Measurements from ENCODE around the gene DDTL. TPM values are rescaled to one million over a fixed set of nuclear protein-coding genes. Genes with fewer than 3 reads are reported as not detected.

Gene DDTL
- total RNA-seq, 1 experiment from 2014 or later = 5.8 TPM

GRCh38 chr22:23925020-23925606, 41.6 kb upstream of the DDTL start:
- CTCF ChIA-PET = no interaction called here
- Mint-ChIP-seq H3K9me3 (peaks cover 32% of the 10 kb centered on the region), H3K4me3 (no peak overlapping the region), H3K27ac (no peak overlapping the region), H3K36me3 (peaks cover 17% of the 10 kb centered on the region), H3K4me1 (no peaks in the 10 kb centered on the region), H3K27me3 (ENCODE audit: low read depth) (peaks cover 34% of the 10 kb centered on the region)
- no peak for DNase-seq (ENCODE audit: low spot score)
- POLR2A ChIA-PET = interaction anchor here (1.1 kb wide), 1 partner anchor 11 kb away, joined by 3 read pairs; no protein-coding TSS in a partner anchor
- TF ChIP-seq FOXP1 (CRISPR knock-in tag; IDR thresholded peaks at IDR 0.05; ENCODE audit: borderline replicate concordance) = no peak
- no peak for ATAC-seq

GRCh38 chr22:23926561-23926960, 40.1 kb upstream of the DDTL start:
- TF ChIP-seq ZNF121 (CRISPR knock-in tag; IDR thresholded peaks at IDR 0.05) (no peak), CDX4 (CRISPR knock-in tag; IDR thresholded peaks at IDR 0.05; ENCODE audit: borderline replicate concordance) (no peak), CBFB (CRISPR knock-in tag; IDR thresholded peaks at IDR 0.05; ENCODE audit: low read depth) (no peak), SOX15 (CRISPR knock-in tag; IDR thresholded peaks at IDR 0.05) (no peak), JAZF1 (CRISPR knock-in tag; IDR thresholded peaks at IDR 0.05) (no peak)
- peaks cover 29% of the 10 kb centered on the region for H3K27me3 Mint-ChIP-seq (ENCODE audit: low read depth)
- H3K9me3 Mint-ChIP-seq = peaks cover 40% of the 10 kb centered on the region
- peaks cover 26% of the 10 kb centered on the region for H3K36me3 Mint-ChIP-seq
- DNase-seq (ENCODE audit: low spot score) = no peak
- POLR2A ChIA-PET = no interaction called here
- CTCF ChIA-PET = interaction anchor here (1.7 kb wide), 1 partner anchor 38 kb away, joined by 5 read pairs; no protein-coding TSS in a partner anchor
- no peak overlapping the region for H3K27ac Mint-ChIP-seq
- H3K4me3 Mint-ChIP-seq = no peak overlapping the region
- H3K4me1 Mint-ChIP-seq = no peaks in the 10 kb centered on the region
- ATAC-seq = no peak

GRCh38 chr22:23938328-23939016, 28.2 kb upstream of the DDTL start:
- Mint-ChIP-seq H3K4me1 (no peaks in the 10 kb centered on the region), H3K9me3 (peaks cover 11% of the 10 kb centered on the region), H3K4me3 (no peak overlapping the region), H3K27me3 (ENCODE audit: low read depth) (peaks cover 15% of the 10 kb centered on the region), H3K36me3 (peaks cover 8% of the 10 kb centered on the region), H3K27ac (no peak overlapping the region)
- DNase-seq (ENCODE audit: low spot score) = no peak
- ATAC-seq = no peak
- POLR2A ChIA-PET = no interaction called here
- CTCF ChIA-PET = interaction anchor here (1.1 kb wide), 1 partner anchor 50 kb away, joined by 4 read pairs; no protein-coding TSS in a partner anchor
- no peak for TF ChIP-seq CDX4 (CRISPR knock-in tag; IDR thresholded peaks at IDR 0.05; ENCODE audit: borderline replicate concordance)
- TF ChIP-seq ATF1 (CRISPR knock-in tag; IDR thresholded peaks at IDR 0.05) = no peak
- no peak for TF ChIP-seq AR (CRISPR knock-in tag; IDR thresholded peaks at IDR 0.05)
- no peak for TF ChIP-seq CTCF (IDR thresholded peaks at IDR 0.05)
- no peak for TF ChIP-seq JUN (CRISPR knock-in tag; IDR thresholded peaks at IDR 0.05)
- no peak for TF ChIP-seq ZNF425 (CRISPR knock-in tag; conservative IDR thresholded peaks at IDR 0.05)
- TF ChIP-seq ESRRA (CRISPR knock-in tag; IDR thresholded peaks at IDR 0.05; ENCODE audit: borderline replicate concordance) = no peak
- no peak for TF ChIP-seq RORB (CRISPR knock-in tag; IDR thresholded peaks at IDR 0.05)
- no peak for TF ChIP-seq ZNF423 (CRISPR knock-in tag; IDR thresholded peaks at IDR 0.05)
- TF ChIP-seq ELF4 (CRISPR knock-in tag; IDR thresholded peaks at IDR 0.05; ENCODE audit: low read depth) = no peak
- TF ChIP-seq ZMAT4 (CRISPR knock-in tag; IDR thresholded peaks at IDR 0.05) = no peak
- TF ChIP-seq KAT7 (CRISPR knock-in tag; IDR thresholded peaks at IDR 0.05; ENCODE audit: borderline replicate concordance) = no peak
- no peak for TF ChIP-seq GTF2I (CRISPR knock-in tag; conservative IDR thresholded peaks at IDR 0.05)
